Neutrophil (primary cell): ENCODE data around the gene PLEKHB2.
"Not testable (repeated sequence)": the region's sequence is repeated elsewhere in the genome, so short reads cannot be mapped to it uniquely, and the experiment has no call there.

Experiments used
- H3K27ac ChIP-seq: fragments of 200-600 bp; sonication (generic); 2 replicates; pipeline ENCODE4 v1.5.1; 2016; ENCODE audit warnings: mild to moderate bottlenecking, moderate library complexity
- H3K27me3 ChIP-seq: fragments of 200-600 bp; sonication (generic); 2 replicates; pipeline ENCODE4 v1.6.0; 2016; ENCODE audit warnings: mild to moderate bottlenecking
- H3K36me3 ChIP-seq: fragments of 200-600 bp; sonication (generic); 2 replicates; pipeline ENCODE4 v1.5.1; 2017
- H3K4me1 ChIP-seq, 2 experiments: fragments of 200-600 bp in 1 of 2; sonication (generic) in 1 of 2; 1 replicate in 1 of 2; 2 replicates in 1 of 2; pipeline versions ENCODE4 v1.5.1 to v1.6.1; 2013 to 2016; ENCODE audit warnings: low read depth in 1 of 2, low read length in 1 of 2, mild to moderate bottlenecking in 1 of 2, moderate library complexity in 1 of 2; ENCODE audit not compliant: control insufficient read depth in 1 of 2, insufficient read depth in 1 of 2
- H3K4me3 ChIP-seq, 2 experiments: fragments of 200-600 bp in 1 of 2; sonication (generic) in 1 of 2; 1 replicate in 1 of 2; 2 replicates in 1 of 2; pipeline ENCODE4 v1.5.1; 2013 to 2016; ENCODE audit warnings: low read depth in 1 of 2, low read length in 1 of 2, mild to moderate bottlenecking in 1 of 2, moderate library complexity in 1 of 2
- H3K9me3 ChIP-seq: fragments of 200-600 bp; sonication (generic); 2 replicates; pipeline ENCODE4 v1.5.1; 2016
- TF ChIP-seq, protein P1 (sequence below): fragments of 200-600 bp; sonication (generic); IDR thresholded peaks from 2 replicates; pipeline ENCODE4 v1.5.1; 2016; ENCODE audit warnings: antibody characterized with exemption

Gene PLEKHB2

DNA sequence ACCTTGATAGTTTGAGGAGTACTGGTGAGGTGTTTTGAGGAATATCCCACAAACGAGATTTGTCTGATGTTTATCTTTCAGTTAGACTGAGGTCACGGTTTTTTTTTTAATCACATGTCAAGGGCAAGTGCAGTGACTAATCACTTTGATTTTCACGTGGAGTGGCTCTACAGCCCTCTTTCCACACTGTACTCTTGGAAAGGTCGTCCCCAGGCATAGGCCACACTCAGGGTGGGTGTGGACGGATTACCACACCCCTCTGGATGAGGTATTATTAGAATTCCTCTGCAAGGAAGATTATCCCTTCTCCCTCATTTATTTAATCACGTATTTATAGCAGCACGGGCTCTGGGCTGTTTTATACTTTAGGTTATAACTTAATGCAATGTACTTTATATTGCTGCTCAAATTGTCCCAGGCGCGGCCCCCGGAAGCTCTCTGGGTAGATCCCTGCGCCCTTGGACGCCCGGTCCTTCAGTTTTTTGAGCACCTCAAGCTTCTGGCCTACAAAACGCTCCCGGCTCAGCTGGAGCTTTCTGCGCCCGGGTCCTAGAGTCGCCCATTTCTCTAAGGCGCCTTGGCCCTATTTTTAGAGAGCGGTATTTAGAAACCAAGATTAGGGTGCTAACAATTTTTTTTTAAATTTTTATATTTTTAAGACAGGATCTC is 515 bp upstream of the PLEKHB2 start:
- Histone ChIP-seq H3K36me3 (peaks cover 11% of the 10 kb centered on the region), H3K4me3 (peak overlapping the region; percentile 91 to 99), H3K4me1 (peaks cover 24 to 28% of the 10 kb centered on the region in 2 experiments), H3K9me3 (no peaks in the 10 kb centered on the region), H3K27ac (peak overlapping the region; percentile 89), H3K27me3 (no peaks in the 10 kb centered on the region)
- TF ChIP-seq, protein P1, sequence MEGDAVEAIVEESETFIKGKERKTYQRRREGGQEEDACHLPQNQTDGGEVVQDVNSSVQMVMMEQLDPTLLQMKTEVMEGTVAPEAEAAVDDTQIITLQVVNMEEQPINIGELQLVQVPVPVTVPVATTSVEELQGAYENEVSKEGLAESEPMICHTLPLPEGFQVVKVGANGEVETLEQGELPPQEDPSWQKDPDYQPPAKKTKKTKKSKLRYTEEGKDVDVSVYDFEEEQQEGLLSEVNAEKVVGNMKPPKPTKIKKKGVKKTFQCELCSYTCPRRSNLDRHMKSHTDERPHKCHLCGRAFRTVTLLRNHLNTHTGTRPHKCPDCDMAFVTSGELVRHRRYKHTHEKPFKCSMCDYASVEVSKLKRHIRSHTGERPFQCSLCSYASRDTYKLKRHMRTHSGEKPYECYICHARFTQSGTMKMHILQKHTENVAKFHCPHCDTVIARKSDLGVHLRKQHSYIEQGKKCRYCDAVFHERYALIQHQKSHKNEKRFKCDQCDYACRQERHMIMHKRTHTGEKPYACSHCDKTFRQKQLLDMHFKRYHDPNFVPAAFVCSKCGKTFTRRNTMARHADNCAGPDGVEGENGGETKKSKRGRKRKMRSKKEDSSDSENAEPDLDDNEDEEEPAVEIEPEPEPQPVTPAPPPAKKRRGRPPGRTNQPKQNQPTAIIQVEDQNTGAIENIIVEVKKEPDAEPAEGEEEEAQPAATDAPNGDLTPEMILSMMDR: no peak

DNA sequence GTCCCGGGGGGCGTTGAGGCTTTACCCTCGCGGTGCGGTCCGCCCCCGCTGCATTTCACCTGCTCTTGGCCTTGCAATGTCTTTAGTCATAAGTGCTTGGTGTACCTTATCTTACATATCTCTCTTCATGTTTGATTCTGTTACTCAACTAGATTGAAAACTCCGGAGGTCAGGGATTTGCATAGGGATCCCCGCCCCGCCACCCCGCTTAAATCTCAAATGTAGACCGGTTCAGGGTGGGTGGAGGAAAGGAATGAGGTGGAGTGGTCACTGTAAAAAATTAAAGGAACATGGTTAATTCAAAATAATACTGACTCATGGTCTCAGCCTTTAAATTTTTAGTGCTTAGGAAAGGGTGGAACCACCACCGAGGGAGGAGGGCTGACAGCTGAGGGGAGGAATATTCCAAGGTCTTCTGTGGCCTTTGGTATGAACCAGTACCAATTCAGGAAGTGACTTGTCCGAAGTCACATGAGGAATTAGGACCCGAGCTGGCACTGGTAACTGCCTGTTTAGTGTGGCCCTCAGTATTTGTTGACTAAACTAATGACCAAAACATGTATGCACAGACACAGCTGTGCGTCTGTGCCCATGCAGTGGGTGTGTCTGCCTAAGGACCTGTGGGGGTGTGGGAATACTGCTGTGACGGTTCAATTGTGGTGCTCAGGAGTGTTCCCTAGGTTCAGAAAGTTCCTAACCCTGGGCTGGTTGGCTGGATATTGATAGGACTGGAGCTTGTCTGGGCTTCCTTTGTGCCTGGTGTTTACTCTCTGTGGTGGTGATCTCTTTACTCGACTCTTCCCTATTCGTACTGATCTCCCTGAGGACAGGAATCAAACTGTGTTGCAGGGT is 1.0 kb downstream of the PLEKHB2 start:
- no peaks in the 10 kb centered on the region for H3K9me3 ChIP-seq
- H3K27me3 ChIP-seq: no peaks in the 10 kb centered on the region
- H3K4me1 ChIP-seq: peaks cover 22 to 23% of the 10 kb centered on the region in 2 experiments
- peak overlapping the region; percentile 91 to 99 for H3K4me3 ChIP-seq
- TF ChIP-seq, protein P1: no peak
- H3K36me3 ChIP-seq: peaks cover 11% of the 10 kb centered on the region
- H3K27ac ChIP-seq: peak overlapping the region; percentile 89

DNA sequence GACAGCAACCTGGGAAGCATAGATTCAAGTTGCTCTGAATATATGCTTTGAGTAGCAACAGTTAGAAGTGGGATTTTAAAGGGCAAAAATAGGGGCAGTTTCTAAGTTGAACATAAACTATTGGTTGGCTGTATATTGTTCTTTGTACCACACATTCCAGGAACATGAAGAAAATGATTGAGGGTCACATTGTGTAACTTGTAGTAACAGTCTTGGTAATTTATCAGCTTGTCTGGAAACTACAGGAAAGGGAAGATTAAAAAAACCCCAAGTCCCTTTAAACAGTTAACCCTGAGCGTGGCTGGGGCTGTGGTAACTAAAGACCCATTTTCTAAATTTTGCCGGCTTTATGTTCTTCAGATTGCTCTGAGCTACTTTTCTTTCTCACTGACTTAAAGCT is 7.4 kb downstream of the PLEKHB2 start:
- peaks cover 11% of the 10 kb centered on the region for H3K36me3 ChIP-seq
- TF ChIP-seq, protein P1: no peak
- peaks cover 4% of the 10 kb centered on the region in 2 experiments for H3K4me1 ChIP-seq
- H3K27ac ChIP-seq: no peak overlapping the region
- no peaks in the 10 kb centered on the region for H3K9me3 ChIP-seq
- no peak overlapping the region for H3K4me3 ChIP-seq
- H3K27me3 ChIP-seq: no peaks in the 10 kb centered on the region

DNA sequence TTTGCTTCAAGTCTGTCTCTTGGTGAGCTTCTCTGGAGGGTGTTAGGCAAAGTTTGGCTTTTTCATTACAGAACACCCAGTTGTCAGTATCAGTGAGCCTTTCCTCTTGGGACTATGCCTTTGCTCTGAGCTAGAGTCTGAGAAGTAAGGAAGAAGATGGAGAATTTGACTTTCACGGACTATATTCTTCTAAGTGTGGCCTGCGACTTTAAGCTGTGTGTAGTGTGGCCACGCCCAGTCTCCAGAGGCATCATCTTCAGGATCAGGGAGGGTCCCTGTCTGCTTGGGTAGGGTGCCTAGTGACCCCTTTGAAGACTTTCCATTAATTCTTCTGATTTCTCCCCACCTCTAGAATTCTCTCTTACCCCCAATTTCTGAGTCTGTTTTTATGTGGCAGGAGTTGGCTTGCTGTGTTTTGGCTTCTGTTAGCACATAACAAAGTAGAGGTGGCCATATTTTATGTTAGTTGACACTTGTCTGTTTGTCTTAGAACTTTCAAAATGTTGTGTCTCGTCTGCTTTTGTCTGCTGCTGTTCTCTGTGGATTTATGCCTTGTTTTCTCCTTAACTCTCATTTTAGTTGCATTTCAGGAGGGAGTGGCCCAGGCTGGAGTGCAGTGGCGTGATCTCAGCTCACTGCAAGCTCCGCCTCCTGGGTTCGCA is 8.6 kb downstream of the PLEKHB2 start:
- H3K36me3 ChIP-seq: peaks cover 5% of the 10 kb centered on the region
- H3K4me3 ChIP-seq: no peak overlapping the region
- peaks cover 4% of the 10 kb centered on the region in 2 experiments for H3K4me1 ChIP-seq
- TF ChIP-seq, protein P1: no peak
- H3K9me3 ChIP-seq: no peaks in the 10 kb centered on the region
- H3K27ac ChIP-seq: no peak overlapping the region
- H3K27me3 ChIP-seq: no peaks in the 10 kb centered on the region

DNA sequence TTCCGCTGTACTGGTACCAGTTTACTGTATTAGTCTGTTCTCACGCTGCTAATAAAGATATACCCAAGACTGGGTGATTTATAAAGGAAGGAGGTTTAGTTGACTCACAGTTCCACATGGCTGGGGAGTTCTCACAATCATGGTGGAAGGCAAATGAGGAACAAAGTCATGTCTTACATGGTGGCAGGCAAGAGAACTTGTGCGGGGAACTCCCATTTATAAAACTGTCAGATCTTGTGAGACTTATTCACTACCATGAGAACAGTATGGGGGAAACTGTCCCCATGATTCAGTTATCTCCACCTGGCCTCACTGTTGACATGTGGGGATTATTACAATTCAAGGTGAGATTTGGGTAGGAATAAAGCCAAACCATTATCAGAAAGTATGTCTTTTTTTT is 9.8 kb downstream of the PLEKHB2 start:
- not testable (repeated sequence) for H3K4me1 ChIP-seq, H3K4me3 ChIP-seq, H3K36me3 ChIP-seq, H3K9me3 ChIP-seq, H3K27me3 ChIP-seq
- H3K27ac ChIP-seq: peak overlapping the region; percentile 31
